HG02610 (cell line): ENCODE measurements around the gene IFNK.

Source experiments
- ATAC-seq: cut with Tn5 transposase; IDR thresholded peaks from one replicate; pipeline ENCODE4 v1.9.1; 2021; ENCODE audit warnings: mild to moderate bottlenecking, moderate library complexity; ENCODE audit not compliant: unreplicated experiment

The IFNK gene

GRCh38 chr9:27572061-27572460 is 48.0 kb downstream of the IFNK start:
- no peak for ATAC-seq

DNA sequence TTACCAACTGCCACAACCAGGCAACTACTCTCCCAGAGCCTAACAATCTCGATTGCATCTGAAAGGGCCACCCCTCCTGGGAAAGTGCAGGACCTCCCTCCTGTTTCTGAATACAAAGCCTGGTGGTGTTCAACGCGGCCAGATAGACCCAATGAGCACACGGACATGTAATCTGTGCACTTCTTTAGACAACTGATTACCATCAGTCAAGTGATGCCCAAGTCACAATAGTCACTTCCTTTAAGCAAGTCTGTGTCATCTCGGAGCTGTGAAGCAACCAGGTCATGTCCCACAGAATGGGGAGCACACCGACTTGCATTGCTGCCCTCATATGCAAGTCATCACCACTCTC is 48.5 kb downstream of the IFNK start:
- peak; percentile 35 for ATAC-seq

GRCh38 chr9:27572918-27573633 is 49.0 kb downstream of the IFNK start, which contains the start of gene C9orf72:
Gene C9orf72 (minus strand): TSS chr9:27573481. CDS start chr9:27567120, 6,361 bp downstream.
- ATAC-seq: peak; percentile 66

- peak; percentile 91 for ATAC-seq
Measured at GRCh38 chr9:27573634-27574590, 49.8 kb downstream of the IFNK start.
